ENCODE data around the gene HOOK2. TPM values are rescaled to one million over a fixed set of nuclear protein-coding genes. Genes with fewer than 3 reads are reported as not detected.
"Not testable (repeated sequence)": the region's sequence is repeated elsewhere in the genome, so short reads cannot be mapped to it uniquely, and the experiment has no call there.

HOOK2 gene
- polyA plus RNA-seq, 1 experiment = 5.5 TPM

DNA sequence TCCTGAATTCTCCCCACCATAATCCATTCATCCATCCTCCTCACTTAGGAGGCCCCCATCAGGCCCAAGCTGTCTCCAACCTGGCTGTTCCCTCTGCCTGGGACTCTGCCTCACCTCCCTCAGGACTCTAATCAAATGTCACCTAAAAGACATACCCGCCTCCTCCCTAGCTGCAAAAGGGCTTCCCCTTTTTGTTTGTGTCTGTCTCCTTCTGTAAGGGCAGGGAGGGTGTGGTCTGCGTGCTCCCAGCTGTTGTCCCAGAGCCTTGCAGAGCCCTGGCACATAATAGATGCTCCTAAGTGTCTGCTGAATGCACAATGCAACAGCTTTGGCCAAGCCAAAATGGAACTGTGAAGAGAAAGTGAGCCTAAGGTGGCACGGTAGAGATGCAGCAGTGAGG, 45.3 kb downstream of the HOOK2 start:
- TF ChIP-seq, protein P1, sequence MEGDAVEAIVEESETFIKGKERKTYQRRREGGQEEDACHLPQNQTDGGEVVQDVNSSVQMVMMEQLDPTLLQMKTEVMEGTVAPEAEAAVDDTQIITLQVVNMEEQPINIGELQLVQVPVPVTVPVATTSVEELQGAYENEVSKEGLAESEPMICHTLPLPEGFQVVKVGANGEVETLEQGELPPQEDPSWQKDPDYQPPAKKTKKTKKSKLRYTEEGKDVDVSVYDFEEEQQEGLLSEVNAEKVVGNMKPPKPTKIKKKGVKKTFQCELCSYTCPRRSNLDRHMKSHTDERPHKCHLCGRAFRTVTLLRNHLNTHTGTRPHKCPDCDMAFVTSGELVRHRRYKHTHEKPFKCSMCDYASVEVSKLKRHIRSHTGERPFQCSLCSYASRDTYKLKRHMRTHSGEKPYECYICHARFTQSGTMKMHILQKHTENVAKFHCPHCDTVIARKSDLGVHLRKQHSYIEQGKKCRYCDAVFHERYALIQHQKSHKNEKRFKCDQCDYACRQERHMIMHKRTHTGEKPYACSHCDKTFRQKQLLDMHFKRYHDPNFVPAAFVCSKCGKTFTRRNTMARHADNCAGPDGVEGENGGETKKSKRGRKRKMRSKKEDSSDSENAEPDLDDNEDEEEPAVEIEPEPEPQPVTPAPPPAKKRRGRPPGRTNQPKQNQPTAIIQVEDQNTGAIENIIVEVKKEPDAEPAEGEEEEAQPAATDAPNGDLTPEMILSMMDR (IDR thresholded peaks at IDR 0.05; ENCODE audit: low read depth, low read length) = no peak
- Histone ChIP-seq H3K9me3 (ENCODE audit: control insufficient read depth, insufficient read depth, low read length) (peaks cover 3% of the 10 kb centered on the region; the same call in 1 of the 2 replicates), H3K27me3 (ENCODE audit: control insufficient read depth, insufficient read depth, low read length) (no peaks in the 10 kb centered on the region), H3K27ac (ENCODE audit: low read depth, low read length) (no peak overlapping the region), H3K4me3 (ENCODE audit: low read depth, low read length) (no peak overlapping the region)
- no peak for DNase-seq (ENCODE audit: low read depth, low spot score)
- CTCF ChIA-PET = no interaction called here
- POLR2A ChIA-PET = interaction anchor here (0.6 to 0.7 kb wide), 3 partner anchors 29 to 215 kb away, joined by 5 to 6 read pairs (median 6); partner anchors contain the start of gene RAD23A

DNA sequence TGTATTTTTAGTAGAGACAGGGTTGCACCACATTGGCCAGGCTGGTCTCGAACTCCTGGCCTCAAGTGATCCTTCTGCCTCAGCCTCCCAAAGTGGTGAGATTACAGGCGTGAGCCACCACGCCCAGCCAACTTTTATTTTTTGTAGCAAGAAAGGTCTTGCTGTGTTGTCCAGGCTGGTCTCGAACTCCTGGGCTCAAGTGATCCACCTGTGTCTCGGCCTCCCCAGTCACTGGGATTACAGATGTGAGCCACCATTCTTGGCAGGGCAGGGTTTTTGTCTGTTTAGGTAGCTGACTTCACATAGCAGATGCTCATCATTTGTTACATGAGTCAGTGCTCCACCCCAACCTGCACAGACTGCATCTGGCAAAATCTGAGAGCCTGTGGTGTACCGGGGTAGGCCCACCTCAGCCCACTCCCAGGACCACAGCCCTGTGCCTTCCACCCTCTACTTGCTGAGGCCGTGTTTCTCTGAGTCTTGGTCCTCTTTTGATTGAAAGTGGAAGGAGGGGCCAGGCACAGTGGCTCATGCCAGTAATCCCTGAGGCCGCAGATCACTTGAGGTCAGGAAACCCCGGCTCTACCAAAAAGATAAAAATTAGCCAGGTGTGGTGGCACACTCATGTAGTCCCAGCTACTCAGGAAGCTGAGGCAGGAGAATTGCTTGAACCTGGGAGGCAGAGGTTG, 47.5 kb downstream of the HOOK2 start:
- H3K4me3 ChIP-seq (ENCODE audit: low read depth, low read length) = no peak overlapping the region
- TF ChIP-seq, protein P1 (IDR thresholded peaks at IDR 0.05; ENCODE audit: low read depth, low read length) = no peak
- CTCF ChIA-PET = interaction anchor here (0.7 to 1.5 kb wide), 2 partner anchors 39 to 51 kb away, joined by 3 to 4 read pairs; no protein-coding TSS in a partner anchor
- H3K27ac ChIP-seq (ENCODE audit: low read depth, low read length) = no peak overlapping the region
- DNase-seq (ENCODE audit: low read depth, low spot score) = no peak
- POLR2A ChIA-PET = no interaction called here
- H3K9me3 ChIP-seq (ENCODE audit: control insufficient read depth, insufficient read depth, low read length) = no peaks in the 10 kb centered on the region
- H3K27me3 ChIP-seq (ENCODE audit: control insufficient read depth, insufficient read depth, low read length) = no peaks in the 10 kb centered on the region

DNA sequence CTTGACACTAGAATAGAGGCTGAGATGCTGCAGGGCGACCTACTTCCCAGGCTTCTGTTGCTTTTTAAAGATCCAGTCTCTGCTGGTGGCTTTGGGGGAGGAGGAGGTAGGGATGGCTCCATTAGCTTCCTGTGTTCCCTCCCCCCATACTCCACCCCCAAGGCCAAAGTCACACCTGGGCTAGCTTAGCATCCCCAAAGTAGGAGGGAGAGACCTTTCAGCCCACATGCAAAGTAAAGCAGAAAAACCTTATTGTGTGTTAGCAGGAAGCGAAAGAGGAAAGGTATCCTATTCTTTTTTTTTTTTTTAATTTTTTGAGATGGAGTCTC, 48.4 kb downstream of the HOOK2 start:
- no peak for DNase-seq (ENCODE audit: low read depth, low spot score)
- POLR2A ChIA-PET = interaction anchor here (0.7 kb wide), 1 partner anchor 42 kb away, joined by 4 read pairs; no protein-coding TSS in a partner anchor
- Histone ChIP-seq H3K9me3 (ENCODE audit: control insufficient read depth, insufficient read depth, low read length) (no peaks in the 10 kb centered on the region; the same call in 1 of the 2 replicates), H3K27me3 (ENCODE audit: control insufficient read depth, insufficient read depth, low read length) (no peaks in the 10 kb centered on the region), H3K27ac (ENCODE audit: low read depth, low read length) (no peak overlapping the region), H3K4me3 (ENCODE audit: low read depth, low read length) (no peak overlapping the region)
- TF ChIP-seq, protein P1 (IDR thresholded peaks at IDR 0.05; ENCODE audit: low read depth, low read length) = no peak
- CTCF ChIA-PET = interaction anchor here (0.7 to 1.5 kb wide), 3 partner anchors 34 to 50 kb away, joined by 3 to 5 read pairs (median 4); no protein-coding TSS in a partner anchor

DNA sequence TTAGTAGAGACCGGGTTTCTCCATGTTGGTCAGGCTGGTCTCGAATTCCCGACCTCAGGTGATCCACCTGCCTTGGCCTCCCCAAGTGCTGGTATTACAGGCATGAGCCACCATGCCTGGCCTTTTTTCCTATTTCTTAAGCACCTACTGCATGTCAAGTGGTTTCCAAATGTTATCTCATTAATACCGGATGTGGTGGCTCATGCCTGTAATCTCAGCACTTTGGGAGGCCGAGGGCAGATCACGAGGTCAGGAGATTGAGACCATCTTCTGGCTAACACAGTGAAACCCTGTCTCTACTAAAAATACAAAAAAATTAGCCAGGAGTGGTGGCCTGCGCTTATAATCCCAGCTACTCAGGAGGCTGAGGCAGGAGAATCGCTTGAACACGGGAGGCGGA, 49.7 kb downstream of the HOOK2 start:
- H3K27me3 ChIP-seq (ENCODE audit: control insufficient read depth, insufficient read depth, low read length); DNase-seq (ENCODE audit: low read depth, low spot score); H3K27ac ChIP-seq (ENCODE audit: low read depth, low read length); H3K9me3 ChIP-seq (ENCODE audit: control insufficient read depth, insufficient read depth, low read length); H3K4me3 ChIP-seq (ENCODE audit: low read depth, low read length): not testable (repeated sequence)
- ChIA-PET POLR2A (interaction anchor here (0.6 to 0.7 kb wide), 4 partner anchors 9 to 114 kb away, joined by 3 to 6 read pairs (median 3); partner anchors contain the start of gene DHPS), CTCF (interaction anchor here (0.7 to 1.0 kb wide), 5 partner anchors 8 to 54 kb away, joined by 3 to 5 read pairs (median 4); no protein-coding TSS in a partner anchor)

DNA sequence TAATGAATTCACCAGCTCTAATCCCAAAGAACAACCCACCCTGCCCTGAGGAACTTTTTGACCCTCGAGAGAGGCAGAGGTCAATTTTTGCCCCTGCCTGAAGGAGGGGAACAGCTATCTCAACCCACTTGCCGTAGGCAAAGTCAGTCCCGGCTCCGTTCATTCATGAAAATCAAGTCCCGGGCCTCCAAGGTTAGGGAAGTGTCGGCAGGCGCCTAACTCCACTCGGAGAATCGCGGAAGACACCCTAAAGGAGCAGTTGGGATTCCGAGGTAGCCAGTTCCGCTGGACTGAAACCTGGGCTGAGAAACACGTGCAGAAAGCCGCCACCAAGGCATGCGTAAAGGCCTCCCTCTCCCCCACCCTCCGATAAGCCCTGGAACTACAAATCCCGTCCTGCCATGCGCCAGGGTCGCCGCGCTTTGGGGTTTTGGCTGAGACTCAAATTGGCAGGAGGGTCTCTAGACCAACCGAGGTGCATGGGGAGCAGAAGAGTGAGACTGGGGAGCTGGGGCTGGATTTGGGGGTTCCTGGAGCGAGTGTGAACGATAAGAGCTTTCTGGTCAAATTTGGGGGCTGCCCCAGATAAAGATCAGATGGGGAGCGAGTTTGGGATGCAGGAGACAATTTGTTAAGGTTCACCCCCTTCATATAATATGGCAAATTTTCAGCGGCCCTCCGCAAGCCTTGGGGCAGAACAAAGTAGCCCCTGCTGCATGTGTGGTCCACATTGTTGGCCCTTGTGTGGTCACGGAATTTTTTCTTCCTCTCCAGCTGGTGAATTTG, 51.5 kb downstream of the HOOK2 start, which contains the start of gene TNPO2:
TNPO2 (minus strand) TSS at position 292 of the 786 bp plus-strand sequence. CDS start 2,955 bp downstream, outside the sequence.
- peak within 1 kb of the TSS; percentile 82 for H3K27ac ChIP-seq (ENCODE audit: low read depth, low read length)
- POLR2A ChIA-PET = interaction anchor here (0.5 to 3.3 kb wide), 4 partner anchors 10 to 69 kb away, joined by 3 to 25 read pairs (median 19); partner anchors contain the start of genes GET3, JUNB and TRIR
- no peaks in the 10 kb centered on the region; the same call in 1 of the 2 replicates for H3K9me3 ChIP-seq (ENCODE audit: control insufficient read depth, insufficient read depth, low read length)
- H3K27me3 ChIP-seq (ENCODE audit: control insufficient read depth, insufficient read depth, low read length) = no peaks in the 10 kb centered on the region
- CTCF ChIA-PET = interaction anchor here (0.6 to 1.1 kb wide), 7 partner anchors 9 to 124 kb away, joined by 3 to 4 read pairs (median 3); no protein-coding TSS in a partner anchor
- DNase-seq (ENCODE audit: low read depth, low spot score) = no peak
- peak within 1 kb of the TSS; percentile 83 for H3K4me3 ChIP-seq (ENCODE audit: low read depth, low read length)
- TF ChIP-seq, protein P1 (IDR thresholded peaks at IDR 0.05; ENCODE audit: low read depth, low read length) = no peak
